Suprapubic skin (tissue), 3 donors: Measurements from ENCODE around the gene PRPS2.

Experiments used
- POLR2A ChIP-seq, 2 donors: fragments of 450-650 bp; IDR thresholded peaks; one replicate each; pipeline ENCODE4 v1.6.1; 2017; ENCODE audit warnings: antibody characterized with exemption in 2 of 2, mild to moderate bottlenecking in 2 of 2, moderate library complexity in 2 of 2
- TF ChIP-seq, protein P1 (sequence below), 2 donors: fragments of 200-600 bp in 1 of 2; fragments of 450-650 bp in 1 of 2; sonication (generic) in 1 of 2; IDR thresholded peaks; one replicate each; pipeline ENCODE4 v1.5.1; 2016 to 2019; ENCODE audit warnings: antibody characterized with exemption in 2 of 2, mild to moderate bottlenecking in 1 of 2, moderate library complexity in 1 of 2

DNA sequence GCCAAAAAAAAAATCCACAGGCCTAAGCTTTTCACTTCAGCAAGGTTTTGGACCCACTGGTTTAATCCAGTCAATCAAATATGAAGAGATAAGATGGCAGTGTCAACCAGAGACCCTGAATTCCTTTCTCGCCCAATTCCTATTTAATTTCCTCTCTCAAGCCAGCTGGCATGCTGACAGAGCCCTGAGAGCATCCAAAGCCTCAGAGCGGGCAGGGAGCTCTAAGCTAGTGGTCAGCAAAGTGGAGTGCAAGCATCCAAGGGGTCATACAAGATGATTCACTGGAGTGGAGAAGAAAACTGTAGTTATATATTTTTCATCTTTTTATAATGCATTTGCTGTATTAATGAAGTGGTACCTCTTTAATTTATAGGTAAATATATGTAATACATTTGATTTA lies 37.8 kb upstream of the PRPS2 start:
- TF ChIP-seq, protein P1, sequence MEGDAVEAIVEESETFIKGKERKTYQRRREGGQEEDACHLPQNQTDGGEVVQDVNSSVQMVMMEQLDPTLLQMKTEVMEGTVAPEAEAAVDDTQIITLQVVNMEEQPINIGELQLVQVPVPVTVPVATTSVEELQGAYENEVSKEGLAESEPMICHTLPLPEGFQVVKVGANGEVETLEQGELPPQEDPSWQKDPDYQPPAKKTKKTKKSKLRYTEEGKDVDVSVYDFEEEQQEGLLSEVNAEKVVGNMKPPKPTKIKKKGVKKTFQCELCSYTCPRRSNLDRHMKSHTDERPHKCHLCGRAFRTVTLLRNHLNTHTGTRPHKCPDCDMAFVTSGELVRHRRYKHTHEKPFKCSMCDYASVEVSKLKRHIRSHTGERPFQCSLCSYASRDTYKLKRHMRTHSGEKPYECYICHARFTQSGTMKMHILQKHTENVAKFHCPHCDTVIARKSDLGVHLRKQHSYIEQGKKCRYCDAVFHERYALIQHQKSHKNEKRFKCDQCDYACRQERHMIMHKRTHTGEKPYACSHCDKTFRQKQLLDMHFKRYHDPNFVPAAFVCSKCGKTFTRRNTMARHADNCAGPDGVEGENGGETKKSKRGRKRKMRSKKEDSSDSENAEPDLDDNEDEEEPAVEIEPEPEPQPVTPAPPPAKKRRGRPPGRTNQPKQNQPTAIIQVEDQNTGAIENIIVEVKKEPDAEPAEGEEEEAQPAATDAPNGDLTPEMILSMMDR (IDR thresholded peaks at IDR 0.05): no peak
- TF ChIP-seq POLR2A (IDR thresholded peaks at IDR 0.05): no peak
